ENCODE measurements around the gene FBF1. TPM values are rescaled to one million over a fixed set of nuclear protein-coding genes. Genes with fewer than 3 reads are reported as not detected.
A peak's percentile ranks its signal among the peaks of the same experiment; 100 is the strongest.

The FBF1 gene
- total RNA-seq, 4 donors from 2014 or later, result 13.9 to 18.3 (median 15.5) TPM

DNA sequence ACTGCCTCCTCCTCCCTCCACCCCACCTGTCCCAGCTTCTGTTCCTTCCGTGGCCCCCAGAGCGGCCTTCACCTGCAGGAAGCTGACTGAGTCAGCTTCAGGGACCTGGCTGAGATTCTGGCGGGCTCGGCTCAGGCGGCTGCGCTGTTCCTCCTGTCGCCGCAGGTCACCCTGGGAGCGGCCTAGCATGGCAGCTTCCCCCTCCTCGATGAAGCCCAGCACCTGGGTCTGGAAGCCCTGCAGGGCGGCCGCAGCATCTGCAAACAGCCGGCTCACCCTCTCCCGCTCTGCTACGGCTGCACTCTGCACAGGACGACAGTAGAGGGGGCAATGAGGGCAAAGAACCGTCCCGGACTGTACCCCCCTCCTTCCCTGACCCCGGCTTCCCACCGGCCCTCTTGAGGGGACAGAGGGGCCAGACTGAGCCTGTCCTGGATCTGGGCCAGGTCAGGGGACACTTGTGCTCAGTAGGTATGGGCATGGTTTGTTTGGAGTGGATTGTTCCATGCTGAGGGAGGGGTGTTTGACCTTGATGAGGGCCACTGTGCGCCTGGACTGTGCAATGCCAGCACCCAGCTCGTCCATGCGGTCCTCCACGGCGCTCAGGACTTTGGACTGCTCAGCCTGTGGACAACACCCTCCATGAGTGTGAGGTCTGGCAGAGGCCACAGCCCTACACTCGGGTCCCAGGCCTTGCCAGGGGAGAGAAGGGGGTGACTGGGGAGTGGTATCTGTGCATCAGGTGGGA is 64.5 kb downstream of the FBF1 start:
- WGBS, 2 donors, result 0% methylated on average over 1 to 4 of the region's 26 CpGs
- peak overlapping the region; percentile 93 to 98 (median 96) for H3K27ac ChIP-seq
- peaks cover 8 to 21% (median 13%) of the 10 kb centered on the region in 3 donors for H3K36me3 ChIP-seq
- no peak for DNase-seq
- peaks cover 54 to 94% (median 60%) of the 10 kb centered on the region in 3 donors for H3K4me1 ChIP-seq
- TF ChIP-seq POLR2A (IDR thresholded peaks at IDR 0.05) (peak in 1 of 4 donors; percentile 58), CTCF (IDR thresholded peaks at IDR 0.05) (peak in 2 of 6 experiments; percentile 19 to 29)
- H3K9me3 ChIP-seq, result no peaks in the 10 kb centered on the region
- no peaks in the 10 kb centered on the region for H3K27me3 ChIP-seq
- H3K4me3 ChIP-seq, result peak overlapping the region; percentile 58 to 86 (median 74)
- intact Hi-C loops (cut with DNase I), result no loop called here

DNA sequence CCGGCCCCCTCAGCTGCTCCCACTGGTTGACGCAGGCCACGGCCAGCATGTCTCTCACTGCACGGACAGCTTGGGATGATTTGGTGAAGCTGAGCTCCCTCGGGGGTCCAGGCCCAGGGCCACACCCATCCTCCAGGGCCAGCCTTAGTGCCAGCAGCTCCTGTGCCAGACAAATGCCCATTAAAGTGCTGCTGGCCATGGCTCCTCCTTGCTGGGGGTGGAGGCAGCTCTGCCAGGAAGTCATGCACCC is 65.0 kb downstream of the FBF1 start:
- Histone ChIP-seq H3K4me3 (peak overlapping the region in 3 of 4 donors; percentile 67 to 86 (median 82)), H3K36me3 (peaks cover 8 to 21% (median 13%) of the 10 kb centered on the region in 3 donors), H3K4me1 (peaks cover 54 to 94% (median 59%) of the 10 kb centered on the region in 3 donors), H3K27me3 (no peaks in the 10 kb centered on the region), H3K27ac (peak overlapping the region; percentile 93 to 98 (median 96)), H3K9me3 (no peaks in the 10 kb centered on the region)
- intact Hi-C loops (cut with DNase I), result no loop called here
- 0% methylated on average over 1 of the region's 5 CpGs; no CpG with 5 or more reads in 1 of the 2 donors for WGBS, 2 donors
- no peak for DNase-seq
- no peak for TF ChIP-seq POLR2A (IDR thresholded peaks at IDR 0.05)
- no peak for TF ChIP-seq CTCF (IDR thresholded peaks at IDR 0.05)

- peak overlapping the region in 3 of 4 donors; percentile 67 to 86 (median 82) for H3K4me3 ChIP-seq
- H3K27ac ChIP-seq, result peak overlapping the region; percentile 93 to 98 (median 96)
- H3K9me3 ChIP-seq, result no peaks in the 10 kb centered on the region
- no peak for DNase-seq
- H3K27me3 ChIP-seq, result no peaks in the 10 kb centered on the region
- intact Hi-C loops (cut with DNase I), result no loop called here
- H3K4me1 ChIP-seq, result peaks cover 54 to 94% (median 63%) of the 10 kb centered on the region in 3 donors
- 25 to 35% methylated on average over 5 to 7 of the region's 18 CpGs for WGBS, 2 donors
- TF ChIP-seq POLR2A (IDR thresholded peaks at IDR 0.05) (no peak), CTCF (IDR thresholded peaks at IDR 0.05) (no peak)
- peaks cover 8 to 21% (median 13%) of the 10 kb centered on the region in 3 donors for H3K36me3 ChIP-seq
Observed at GRCh38 chr17:75875182-75875939, 65.5 kb downstream of the FBF1 start.

- 85 to 87% methylated on average over 7 to 22 of the region's 38 CpGs for WGBS, 2 donors
- intact Hi-C loops (cut with DNase I), result no loop called here
- H3K27ac ChIP-seq, result peak overlapping the region; percentile 93 to 98 (median 96)
- H3K4me3 ChIP-seq, result peak overlapping the region in 1 of 4 donors; percentile 82
- TF ChIP-seq CTCF (IDR thresholded peaks at IDR 0.05), result no peak
- TF ChIP-seq POLR2A (IDR thresholded peaks at IDR 0.05), result no peak
- peaks cover 62 to 97% (median 71%) of the 10 kb centered on the region in 3 donors for H3K4me1 ChIP-seq
- H3K9me3 ChIP-seq, result no peaks in the 10 kb centered on the region
- peaks cover 8 to 21% (median 13%) of the 10 kb centered on the region in 3 donors for H3K36me3 ChIP-seq
- no peaks in the 10 kb centered on the region for H3K27me3 ChIP-seq
- no peak for DNase-seq
Observed at GRCh38 chr17:75874323-75875181, 66.3 kb downstream of the FBF1 start.

All from esophagus squamous epithelium (tissue), 5 donors.